ENCODE data around the gene UTS2R. TPM values are rescaled to one million over a fixed set of nuclear protein-coding genes. Genes with fewer than 3 reads are reported as not detected.

The UTS2R gene
- total and polyA plus RNA-seq, 12 donors: not detected

GRCh38 chr17:82405051-82405450 lies 33.5 kb downstream of the UTS2R start:
- TF ChIP-seq, protein P1, sequence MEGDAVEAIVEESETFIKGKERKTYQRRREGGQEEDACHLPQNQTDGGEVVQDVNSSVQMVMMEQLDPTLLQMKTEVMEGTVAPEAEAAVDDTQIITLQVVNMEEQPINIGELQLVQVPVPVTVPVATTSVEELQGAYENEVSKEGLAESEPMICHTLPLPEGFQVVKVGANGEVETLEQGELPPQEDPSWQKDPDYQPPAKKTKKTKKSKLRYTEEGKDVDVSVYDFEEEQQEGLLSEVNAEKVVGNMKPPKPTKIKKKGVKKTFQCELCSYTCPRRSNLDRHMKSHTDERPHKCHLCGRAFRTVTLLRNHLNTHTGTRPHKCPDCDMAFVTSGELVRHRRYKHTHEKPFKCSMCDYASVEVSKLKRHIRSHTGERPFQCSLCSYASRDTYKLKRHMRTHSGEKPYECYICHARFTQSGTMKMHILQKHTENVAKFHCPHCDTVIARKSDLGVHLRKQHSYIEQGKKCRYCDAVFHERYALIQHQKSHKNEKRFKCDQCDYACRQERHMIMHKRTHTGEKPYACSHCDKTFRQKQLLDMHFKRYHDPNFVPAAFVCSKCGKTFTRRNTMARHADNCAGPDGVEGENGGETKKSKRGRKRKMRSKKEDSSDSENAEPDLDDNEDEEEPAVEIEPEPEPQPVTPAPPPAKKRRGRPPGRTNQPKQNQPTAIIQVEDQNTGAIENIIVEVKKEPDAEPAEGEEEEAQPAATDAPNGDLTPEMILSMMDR (IDR thresholded peaks at IDR 0.05): no peak
- TF ChIP-seq POLR2A (IDR thresholded peaks at IDR 0.05): no peak
- Histone ChIP-seq H3K4me3 (no peak overlapping the region), H3K4me1 (replicated peaks in 1 of 2) (no peaks in the 10 kb centered on the region), H3K9me3 (replicated peaks in 1 of 3) (no peaks in the 10 kb centered on the region), H3K27me3 (no peaks in the 10 kb centered on the region), H3K27ac (no peak overlapping the region), H3K36me3 (replicated peaks in 1 of 2) (peaks cover 0 to 15% of the 10 kb centered on the region in 2 donors)
- WGBS, 4 donors: 91 to 96% (median 95%) methylated on average over 5 to 14 of the region's 14 CpGs
- no peak for DNase-seq
- intact Hi-C loops (cut with DNase I): no loop called here

DNA sequence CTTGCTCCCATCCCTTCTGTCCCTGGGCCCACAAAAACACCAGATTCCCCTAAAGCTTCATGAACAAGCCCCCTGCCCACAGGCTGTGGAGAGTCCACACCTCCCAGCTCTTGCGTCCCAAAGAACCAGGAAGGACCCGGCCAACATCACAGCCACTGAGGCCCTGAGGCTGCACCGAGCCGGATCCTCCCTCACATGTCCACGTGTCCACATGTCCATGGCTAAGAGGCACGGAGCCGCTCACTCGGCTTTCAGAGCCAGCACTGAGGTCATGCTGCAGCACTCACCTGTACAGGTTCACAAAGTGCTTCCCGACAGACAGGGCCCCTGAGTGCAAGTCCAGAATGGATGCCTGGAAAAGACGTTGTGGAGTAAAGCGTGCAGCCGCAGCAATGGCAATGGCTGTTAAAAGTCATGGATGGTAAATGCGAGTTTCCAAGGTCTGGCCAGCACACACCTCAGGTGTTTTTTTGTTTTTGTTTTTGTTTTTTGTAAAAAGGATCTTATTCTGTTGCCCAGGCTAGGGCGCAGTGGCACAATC lies 34.6 kb downstream of the UTS2R start:
- H3K36me3 ChIP-seq (replicated peaks in 1 of 2): peaks cover 0 to 15% of the 10 kb centered on the region in 2 donors

DNA sequence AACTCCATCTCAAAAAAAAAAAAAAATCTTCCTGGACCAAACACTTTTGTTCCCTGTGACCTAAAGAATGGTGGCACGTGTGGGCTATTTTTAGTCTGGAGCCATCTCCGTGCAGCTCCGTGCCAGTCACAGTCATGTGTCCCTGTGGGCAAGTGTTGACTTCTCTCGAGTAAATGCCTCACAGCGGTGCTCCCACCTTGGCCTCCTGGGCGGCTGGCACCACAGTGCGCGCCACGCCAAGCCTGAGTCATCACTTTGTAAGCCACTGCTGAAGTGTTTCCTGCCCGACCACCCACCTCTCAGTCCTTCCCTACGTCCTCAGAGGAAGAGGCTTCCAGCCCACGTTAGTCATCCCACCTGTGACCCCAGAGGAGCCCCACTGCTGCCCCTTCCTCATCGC lies 35.7 kb downstream of the UTS2R start:
- no peak for DNase-seq
- WGBS, 4 donors: 72 to 90% (median 87%) methylated on average over 11 to 13 of the region's 13 CpGs
- no peaks in the 10 kb centered on the region for H3K27me3 ChIP-seq
- no peaks in the 10 kb centered on the region for H3K9me3 ChIP-seq (replicated peaks in 1 of 3)
- H3K4me3 ChIP-seq: no peak overlapping the region
- peaks cover 0 to 15% of the 10 kb centered on the region in 2 donors for H3K36me3 ChIP-seq (replicated peaks in 1 of 2)
- no peaks in the 10 kb centered on the region for H3K4me1 ChIP-seq (replicated peaks in 1 of 2)
- H3K27ac ChIP-seq: no peak overlapping the region
- TF ChIP-seq, protein P1 (IDR thresholded peaks at IDR 0.05): no peak
- TF ChIP-seq POLR2A (IDR thresholded peaks at IDR 0.05): no peak
- intact Hi-C loops (cut with DNase I): no loop called here

More for the DNA sequence above, 34.6 kb downstream of the UTS2R start:
- DNase-seq: no peak
- TF ChIP-seq POLR2A (IDR thresholded peaks at IDR 0.05): no peak
- TF ChIP-seq, protein P1 (IDR thresholded peaks at IDR 0.05): no peak
- H3K27ac ChIP-seq: no peak overlapping the region
- H3K9me3 ChIP-seq (replicated peaks in 1 of 3): no peaks in the 10 kb centered on the region
- no peaks in the 10 kb centered on the region for H3K4me1 ChIP-seq (replicated peaks in 1 of 2)
- H3K27me3 ChIP-seq: no peaks in the 10 kb centered on the region
- WGBS, 4 donors: 90 to 97% (median 94%) methylated on average over 8 to 14 of the region's 14 CpGs
- intact Hi-C loops (cut with DNase I): no loop called here
- H3K4me3 ChIP-seq: no peak overlapping the region

DNA sequence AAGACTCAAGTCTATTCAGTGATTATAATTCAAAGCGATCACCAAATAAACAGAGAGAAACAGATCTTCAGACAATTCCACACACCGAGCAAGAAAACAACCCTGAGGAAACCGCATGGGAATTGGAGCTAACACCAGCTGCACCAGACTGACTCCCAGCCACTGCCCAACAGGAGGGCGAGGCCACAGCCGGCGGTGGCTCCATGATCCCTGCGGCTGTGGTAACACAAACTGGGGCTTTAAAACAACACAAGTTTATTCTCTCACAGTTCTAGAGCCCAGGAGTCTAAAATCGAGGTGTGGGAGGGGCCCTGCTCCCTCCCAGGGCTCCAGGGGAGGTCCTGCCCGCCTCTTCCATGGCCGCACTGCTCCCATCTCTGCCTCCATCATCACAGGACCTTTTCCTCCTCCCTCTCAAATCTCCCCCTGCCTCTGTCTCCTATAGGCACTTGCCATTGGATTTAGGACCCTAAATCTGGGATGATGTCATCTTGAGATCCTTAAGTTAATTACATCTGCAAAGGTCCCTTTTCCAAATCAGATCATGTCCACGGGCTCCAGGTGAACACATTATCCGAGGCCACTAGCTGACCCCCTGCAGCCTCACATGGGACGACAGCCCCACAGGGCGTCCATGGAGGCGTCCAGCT lies 36.8 kb downstream of the UTS2R start:
- Histone ChIP-seq H3K36me3 (replicated peaks in 1 of 2) (peaks cover 0 to 17% of the 10 kb centered on the region in 2 donors), H3K27ac (no peak overlapping the region), H3K9me3 (replicated peaks in 1 of 3) (no peaks in the 10 kb centered on the region), H3K4me1 (replicated peaks in 1 of 2) (peaks cover 0 to 4% of the 10 kb centered on the region in 2 donors), H3K27me3 (no peaks in the 10 kb centered on the region), H3K4me3 (no peak overlapping the region)
- DNase-seq: no peak
- 83 to 93% (median 89%) methylated on average over 15 of the region's 15 CpGs for WGBS, 4 donors
- intact Hi-C loops (cut with DNase I): no loop called here
- TF ChIP-seq POLR2A (IDR thresholded peaks at IDR 0.05): no peak
- TF ChIP-seq, protein P1 (IDR thresholded peaks at IDR 0.05): no peak

Data from adrenal gland (tissue), 12 donors.